Activated T-helper 2 cell treated with anti-CD3 and anti-CD28 coated beads, Interferon-gamma antibody, Interleukin-2, Interleukin-4, amounts not matched to agents 10 μg/mL and 5 μg/mL and 100 μg/mL, durations not matched to agents 14 hours and 24 hours and 36 hours (primary cell): Measurements from ENCODE around the gene ANP32A. TPM values are rescaled to one million over a fixed set of nuclear protein-coding genes. Genes with fewer than 3 reads are reported as not detected.

ENCODE experiments used
- DNase-seq: peaks from one replicate; pipeline ENCODE4 v3.0.0; 2021; ENCODE audit warnings: low spot score
- H3K27ac Mint-ChIP-seq: one replicate; pipeline ENCODE4 v1.8.0; 2021; ENCODE audit warnings: mixed read lengths
- H3K27me3 Mint-ChIP-seq: one replicate; pipeline ENCODE4 v1.8.0; 2021; ENCODE audit warnings: low read depth, mixed read lengths
- H3K36me3 Mint-ChIP-seq: one replicate; pipeline ENCODE4 v1.8.0; 2021; ENCODE audit warnings: low read depth, mixed read lengths
- H3K4me1 Mint-ChIP-seq: one replicate; pipeline ENCODE4 v1.8.0; 2021; ENCODE audit warnings: low read depth, mixed read lengths
- H3K4me3 Mint-ChIP-seq: one replicate; pipeline ENCODE4 v1.8.0; 2021; ENCODE audit warnings: low read depth, mild to moderate bottlenecking, moderate library complexity, mixed read lengths
- H3K9me3 Mint-ChIP-seq: one replicate; pipeline ENCODE4 v1.8.0; 2021; ENCODE audit warnings: mixed read lengths
- intact Hi-C: fragments of 100-400 bp; cut with micrococcal nuclease; formaldehyde crosslinking; loops from one replicate; pipeline ENCODE4 v1.15.1; 2023
- total RNA-seq: library from RNA; stranded (reverse); gene quantifications from 2 replicates; pipeline ENCODE4 v1.2.3, GENCODE V29; 2022

The ANP32A gene
- total RNA-seq, 1 donor from 2014 or later: 259 TPM

DNA sequence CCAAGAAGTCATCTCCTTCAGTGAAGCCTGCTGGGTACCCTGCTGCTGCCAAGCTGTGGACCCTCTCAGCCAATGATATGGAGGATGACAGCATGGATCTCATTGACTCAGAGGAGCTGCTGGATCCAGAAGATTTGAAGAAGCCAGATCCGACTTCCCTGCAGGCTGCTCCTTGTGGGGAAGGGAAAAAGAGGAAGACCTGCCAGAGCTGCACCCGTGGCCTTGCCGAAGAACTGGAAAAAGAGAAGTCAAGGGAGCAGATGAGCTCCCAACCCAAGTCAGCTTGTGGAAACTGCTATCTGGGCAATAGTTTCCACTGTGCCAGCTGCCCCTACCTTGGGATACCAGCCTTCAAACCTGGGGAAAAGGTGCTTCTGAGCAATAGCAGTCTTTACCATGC is 13.7 kb upstream of the ANP32A start:
- no peak overlapping the region for H3K4me3 Mint-ChIP-seq
- DNase-seq: no peak
- H3K4me1 Mint-ChIP-seq: peaks cover 18% of the 10 kb centered on the region
- H3K9me3 Mint-ChIP-seq: peaks cover 15% of the 10 kb centered on the region
- peaks cover 3% of the 10 kb centered on the region for H3K36me3 Mint-ChIP-seq
- no peak overlapping the region for H3K27ac Mint-ChIP-seq
- intact Hi-C loops: no loop called here
- H3K27me3 Mint-ChIP-seq: peaks cover 27% of the 10 kb centered on the region

DNA sequence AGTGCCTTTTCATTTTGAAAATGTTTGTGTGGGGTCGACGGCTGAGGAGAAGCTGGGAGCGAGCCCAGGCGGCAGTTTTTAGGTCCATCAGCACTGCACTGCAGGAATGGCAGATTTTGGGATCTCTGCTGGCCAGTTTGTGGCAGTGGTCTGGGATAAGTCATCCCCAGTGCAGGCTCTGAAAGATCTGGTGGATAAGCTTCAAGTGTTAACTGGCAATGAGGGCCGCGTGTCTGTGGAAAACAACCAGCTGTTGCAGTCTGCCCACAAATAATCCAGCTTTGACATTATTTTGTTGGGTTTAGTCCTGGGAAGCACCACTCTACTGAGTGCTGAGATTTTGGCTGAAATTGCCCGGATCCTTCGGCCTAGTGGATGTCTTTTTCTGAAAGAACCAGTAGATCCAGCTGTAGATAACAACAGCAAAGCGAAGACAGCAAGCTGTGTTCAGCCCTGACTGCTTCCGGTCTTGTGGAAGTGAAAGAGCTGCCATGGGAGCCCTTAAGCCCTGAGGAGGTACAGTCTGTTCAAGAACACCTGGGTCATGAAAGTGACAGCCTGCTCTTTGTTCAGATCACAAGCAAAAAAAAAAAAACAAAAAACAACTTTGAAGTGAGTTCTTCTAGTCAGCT is 13.1 kb upstream of the ANP32A start:
- Mint-ChIP-seq H3K9me3 (peaks cover 15% of the 10 kb centered on the region), H3K36me3 (peaks cover 3% of the 10 kb centered on the region), H3K27ac (no peak overlapping the region), H3K4me1 (peaks cover 18% of the 10 kb centered on the region), H3K27me3 (peaks cover 22% of the 10 kb centered on the region), H3K4me3 (no peak overlapping the region)
- intact Hi-C loops: no loop called here
- peak; percentile 22 for DNase-seq

DNA sequence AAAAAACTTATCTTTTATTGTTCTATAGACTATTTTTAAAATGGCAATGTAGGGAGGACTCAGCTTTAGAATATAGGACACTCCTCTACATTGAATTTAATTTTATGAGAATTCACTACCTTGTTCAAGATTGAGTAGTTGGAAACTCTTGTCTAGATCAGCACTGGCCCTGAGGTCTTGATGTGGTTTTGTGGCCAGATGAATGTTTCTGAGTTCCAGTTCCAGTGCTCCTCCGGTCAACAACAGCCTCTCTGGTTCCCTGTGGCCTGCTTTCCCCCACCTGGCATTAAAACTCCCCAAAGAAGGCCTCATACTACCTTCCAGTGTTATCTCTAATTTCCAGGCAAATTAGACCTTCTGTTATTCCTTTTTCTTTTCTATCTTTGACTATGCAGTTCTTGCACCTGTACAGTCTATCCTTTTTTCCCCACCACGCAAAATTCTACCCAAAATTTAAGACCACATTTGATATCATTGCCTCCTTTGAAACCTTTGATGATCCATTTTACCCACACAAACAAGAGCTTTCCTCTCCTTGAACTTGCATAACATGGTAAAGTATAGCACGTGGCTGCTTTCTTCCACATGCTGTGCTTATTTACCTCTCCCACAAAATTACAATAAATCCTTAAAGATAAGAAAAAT is 9.6 kb upstream of the ANP32A start:
- DNase-seq: no peak
- Mint-ChIP-seq H3K36me3 (no peaks in the 10 kb centered on the region), H3K27ac (no peak overlapping the region), H3K4me1 (peaks cover 18% of the 10 kb centered on the region), H3K4me3 (no peak overlapping the region), H3K27me3 (peaks cover 12% of the 10 kb centered on the region), H3K9me3 (peaks cover under 1% of the 10 kb centered on the region)
- intact Hi-C loops: loop anchor here (2.0 kb wide), 1 partner anchor 39 kb away; no protein-coding TSS in a partner anchor

DNA sequence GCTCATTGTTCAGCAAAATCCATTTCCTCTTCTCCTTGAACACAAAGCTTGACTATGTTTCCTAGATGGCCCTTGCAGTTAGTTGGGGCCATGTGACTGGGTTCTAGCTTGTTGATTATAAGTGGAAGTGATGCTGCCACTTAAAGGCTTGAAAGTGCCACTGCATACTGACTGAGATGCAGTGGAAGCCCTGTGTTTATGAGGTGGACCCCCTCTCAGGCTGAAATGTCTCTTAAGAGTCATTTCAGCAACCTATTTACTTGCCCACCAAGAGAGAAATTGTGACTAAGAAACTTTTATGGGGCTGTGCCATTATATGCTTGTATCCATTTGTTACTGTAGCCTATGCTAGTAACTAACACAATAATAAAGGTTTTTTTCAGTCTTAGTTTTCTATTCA is 8.4 kb upstream of the ANP32A start:
- Mint-ChIP-seq H3K9me3 (no peaks in the 10 kb centered on the region), H3K27ac (no peak overlapping the region), H3K36me3 (no peaks in the 10 kb centered on the region), H3K27me3 (peaks cover 12% of the 10 kb centered on the region), H3K4me3 (no peak overlapping the region), H3K4me1 (peaks cover 15% of the 10 kb centered on the region)
- no peak for DNase-seq
- intact Hi-C loops: loop anchor here (2.0 to 5.0 kb wide), 2 partner anchors 46 to 97 kb away; no protein-coding TSS in a partner anchor

DNA sequence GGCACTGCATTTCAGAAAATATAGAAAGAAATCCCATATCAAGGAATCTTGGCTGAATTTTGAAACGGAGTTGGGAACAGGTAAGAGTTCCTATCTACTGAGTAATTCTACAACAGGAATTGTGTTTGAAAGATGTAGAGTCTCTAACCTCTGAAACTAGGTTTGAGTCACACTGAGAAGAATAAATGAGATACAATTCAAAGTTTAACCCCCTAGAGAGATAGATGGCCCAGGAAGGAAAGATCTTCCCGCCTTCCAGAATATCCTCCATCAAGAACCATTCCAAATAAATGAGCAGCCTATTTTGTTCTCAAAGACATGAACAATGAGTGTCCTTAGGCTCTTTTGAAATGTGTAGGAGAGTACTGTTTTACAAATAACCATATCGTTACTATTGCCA is 2.9 kb upstream of the ANP32A start:
- intact Hi-C loops: loop anchor here (5.0 kb wide), 1 partner anchor 546 kb away; the partner anchor contains the start of gene FEM1B
- peaks cover 5% of the 10 kb centered on the region for H3K27me3 Mint-ChIP-seq
- H3K4me3 Mint-ChIP-seq: no peak overlapping the region
- peaks cover 13% of the 10 kb centered on the region for H3K36me3 Mint-ChIP-seq
- no peak overlapping the region for H3K27ac Mint-ChIP-seq
- H3K4me1 Mint-ChIP-seq: peaks cover 16% of the 10 kb centered on the region
- no peak for DNase-seq
- H3K9me3 Mint-ChIP-seq: no peaks in the 10 kb centered on the region

DNA sequence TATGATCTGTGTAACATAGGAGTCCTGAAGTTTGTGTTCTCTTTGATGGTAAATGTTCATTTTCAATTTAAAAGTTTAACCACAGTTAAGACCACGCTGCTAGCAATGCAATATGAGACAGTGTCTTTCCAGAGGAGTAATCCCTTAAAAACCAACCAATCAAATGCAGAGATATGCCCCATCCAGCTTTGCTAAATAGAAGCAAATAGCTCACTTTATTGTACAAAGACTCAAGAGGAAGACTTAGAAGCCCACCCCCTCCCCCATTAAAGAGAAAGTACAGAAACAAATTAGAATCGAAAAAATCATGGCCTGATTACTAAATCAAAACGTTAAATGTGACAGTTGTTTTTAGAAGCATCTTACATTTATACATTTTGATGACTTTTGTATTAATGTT is 2.1 kb upstream of the ANP32A start:
- Mint-ChIP-seq H3K36me3 (peaks cover 13% of the 10 kb centered on the region), H3K27ac (no peak overlapping the region), H3K4me3 (peak overlapping the region; percentile 9), H3K9me3 (no peaks in the 10 kb centered on the region), H3K4me1 (peaks cover 16% of the 10 kb centered on the region), H3K27me3 (peaks cover 4% of the 10 kb centered on the region)
- intact Hi-C loops: loop anchor here (5.0 kb wide), 1 partner anchor 546 kb away; the partner anchor contains the start of gene FEM1B
- no peak for DNase-seq

DNA sequence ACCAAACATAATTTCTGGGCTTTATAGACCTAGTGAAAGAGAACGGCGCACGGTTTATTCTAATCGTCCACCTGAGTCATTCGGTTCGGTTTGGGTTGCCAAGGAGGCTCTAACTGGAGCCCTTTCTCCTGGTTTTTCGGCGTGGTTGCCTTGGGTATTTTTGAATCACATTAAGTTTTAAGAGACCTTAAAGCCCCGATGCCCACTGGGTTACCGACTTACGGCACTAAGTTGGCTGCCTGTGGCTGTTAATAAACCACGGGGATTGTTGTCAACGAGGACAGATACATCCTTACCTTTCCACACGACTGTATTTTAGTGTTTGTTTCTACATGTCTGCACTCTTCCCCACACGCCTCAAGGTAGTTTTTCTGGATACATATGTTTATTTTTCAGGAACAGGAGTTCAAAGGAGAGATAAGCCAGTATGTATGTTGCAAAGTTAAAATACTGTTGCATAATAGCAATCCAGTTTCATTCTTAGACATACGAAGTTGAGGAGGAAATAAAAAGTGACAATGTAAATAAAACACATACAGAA is 1.2 kb upstream of the ANP32A start:
- peaks cover 19% of the 10 kb centered on the region for H3K4me1 Mint-ChIP-seq
- peak overlapping the region; percentile 46 for H3K27ac Mint-ChIP-seq
- H3K27me3 Mint-ChIP-seq: no peaks in the 10 kb centered on the region
- no peak for DNase-seq
- peak overlapping the region; percentile 100 for H3K4me3 Mint-ChIP-seq
- H3K9me3 Mint-ChIP-seq: no peaks in the 10 kb centered on the region
- peaks cover 16% of the 10 kb centered on the region for H3K36me3 Mint-ChIP-seq
- intact Hi-C loops: loop anchor here (5.0 kb wide), 1 partner anchor 545 kb away; the partner anchor contains the start of gene FEM1B

DNA sequence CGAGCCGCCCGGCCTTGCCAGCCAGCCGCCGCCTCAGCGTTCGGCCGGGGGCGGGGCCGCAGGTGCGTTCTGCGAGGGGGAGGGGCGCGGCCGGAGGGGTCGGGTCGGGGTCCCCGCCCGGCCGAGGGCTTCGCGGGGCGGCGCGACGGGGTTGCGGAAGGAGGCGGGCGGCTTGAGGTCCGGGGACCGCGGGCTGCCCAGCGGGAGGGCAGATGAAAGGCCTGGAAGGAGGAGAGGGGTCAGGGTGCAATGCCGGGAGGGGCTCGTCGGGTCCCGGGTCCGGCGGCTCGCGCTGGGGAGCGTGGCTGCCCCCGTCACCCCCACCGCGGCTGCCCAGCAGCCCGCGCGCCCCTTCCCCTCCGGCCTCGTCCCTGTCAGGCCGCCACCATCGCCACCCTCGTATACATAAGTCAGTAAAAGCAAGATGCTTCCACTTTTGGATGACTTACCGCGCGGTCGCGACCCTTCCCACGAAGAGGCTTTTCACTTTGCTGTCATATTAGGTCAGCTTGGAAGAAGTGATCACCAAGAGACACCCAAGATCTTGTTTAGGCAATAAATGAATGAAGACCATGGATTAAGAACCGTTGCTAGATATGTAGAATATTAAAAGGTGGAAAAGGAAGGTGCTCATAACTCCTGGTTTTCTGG is 620 bp upstream of the ANP32A start:
- H3K9me3 Mint-ChIP-seq: no peaks in the 10 kb centered on the region
- H3K4me3 Mint-ChIP-seq: peak overlapping the region; percentile 100
- H3K4me1 Mint-ChIP-seq: peaks cover 23% of the 10 kb centered on the region
- peak overlapping the region; percentile 46 for H3K27ac Mint-ChIP-seq
- peaks cover 20% of the 10 kb centered on the region for H3K36me3 Mint-ChIP-seq
- no peak for DNase-seq
- intact Hi-C loops: loop anchor here (5.0 kb wide), 1 partner anchor 544 kb away; the partner anchor contains the start of gene FEM1B
- H3K27me3 Mint-ChIP-seq: no peaks in the 10 kb centered on the region

DNA sequence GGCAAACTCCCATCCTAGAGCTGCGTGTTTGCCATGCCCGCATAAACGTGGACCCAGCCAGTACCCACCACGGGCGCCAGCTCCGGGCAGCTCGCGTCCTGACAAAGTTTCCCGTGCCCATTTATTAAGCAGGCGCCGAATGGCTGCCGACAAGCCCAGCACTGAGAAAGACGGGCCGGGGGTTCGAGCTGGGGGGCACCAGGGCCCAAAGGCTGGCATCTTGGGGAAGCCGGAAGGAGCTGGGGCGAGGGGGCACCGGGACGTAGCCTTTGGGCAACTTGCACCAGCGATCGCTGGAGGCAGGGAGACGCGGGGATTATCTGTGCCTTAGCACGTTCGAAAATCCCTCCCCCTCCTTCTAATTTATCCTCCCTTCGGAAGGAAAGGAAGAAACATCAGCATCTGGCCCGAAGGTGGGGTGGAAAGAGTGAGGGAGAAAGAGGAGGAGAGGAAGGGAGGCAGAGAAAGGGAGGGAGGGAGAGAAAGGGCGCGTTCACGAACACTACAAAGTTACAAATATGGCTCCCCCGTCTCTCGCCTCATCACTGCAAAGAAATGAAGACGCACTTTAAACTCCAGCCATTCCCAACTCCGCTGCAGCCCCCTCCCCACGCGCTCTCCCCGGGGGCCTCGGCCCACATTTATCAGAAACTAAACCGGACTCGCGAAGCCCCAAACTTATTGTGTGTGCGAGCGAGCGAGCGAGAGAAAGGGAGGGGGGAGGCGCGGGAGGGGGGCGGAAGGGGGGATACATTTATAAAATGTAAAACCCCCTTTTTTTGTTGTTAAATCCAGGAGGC is 1.0 kb downstream of the ANP32A start:
- intact Hi-C loops: loop anchor here (2.0 to 5.0 kb wide), 2 partner anchors 37 to 542 kb away; partner anchors contain the start of gene FEM1B
- Mint-ChIP-seq H3K36me3 (peaks cover 34% of the 10 kb centered on the region), H3K4me3 (peak overlapping the region; percentile 100), H3K27ac (peak overlapping the region; percentile 100), H3K27me3 (no peaks in the 10 kb centered on the region), H3K4me1 (peaks cover 38% of the 10 kb centered on the region), H3K9me3 (no peaks in the 10 kb centered on the region)
- DNase-seq: peak; percentile 30

DNA sequence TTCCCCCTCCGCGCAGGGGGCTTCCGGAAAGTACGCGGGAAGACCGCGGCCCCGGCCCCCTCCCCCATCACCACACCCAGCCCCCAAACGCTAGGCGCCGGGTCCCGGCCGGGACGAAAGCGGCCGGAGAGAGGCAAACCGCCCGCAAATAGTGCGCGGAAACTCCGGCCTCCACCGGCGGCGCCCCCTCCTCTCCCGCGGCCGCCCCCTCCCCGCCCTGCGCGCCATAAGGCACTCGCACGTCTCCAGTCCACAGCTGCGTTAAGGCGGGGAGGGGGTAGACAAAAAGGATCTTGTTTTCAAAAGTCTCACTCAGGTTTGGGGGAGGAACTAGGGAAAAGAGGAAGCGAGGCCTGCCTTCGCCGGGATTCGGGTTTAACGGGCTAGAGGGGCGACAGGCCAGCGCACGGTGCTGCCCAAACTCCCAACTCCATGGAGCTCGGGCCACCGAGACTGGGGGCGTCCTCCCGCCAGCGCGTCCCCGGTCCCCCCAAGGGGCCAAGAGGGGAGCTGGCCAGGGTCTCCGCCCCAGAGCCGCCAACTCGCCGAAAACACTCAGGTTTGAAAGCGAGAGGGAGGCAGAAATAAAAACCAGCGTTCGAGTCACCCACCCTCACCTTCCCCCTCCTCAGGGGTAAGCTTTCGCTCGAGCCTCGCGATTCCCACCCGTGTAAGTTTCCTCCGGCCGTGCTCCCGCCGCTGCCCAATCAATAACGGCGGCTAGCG is 1.8 kb downstream of the ANP32A start:
- Mint-ChIP-seq H3K27me3 (no peaks in the 10 kb centered on the region), H3K27ac (peak overlapping the region; percentile 100), H3K9me3 (no peaks in the 10 kb centered on the region), H3K4me1 (peaks cover 42% of the 10 kb centered on the region), H3K4me3 (peak overlapping the region; percentile 100), H3K36me3 (peaks cover 38% of the 10 kb centered on the region)
- intact Hi-C loops: loop anchor here (2.0 kb wide), 1 partner anchor 36 kb away; no protein-coding TSS in a partner anchor
- peak; percentile 17 for DNase-seq

DNA sequence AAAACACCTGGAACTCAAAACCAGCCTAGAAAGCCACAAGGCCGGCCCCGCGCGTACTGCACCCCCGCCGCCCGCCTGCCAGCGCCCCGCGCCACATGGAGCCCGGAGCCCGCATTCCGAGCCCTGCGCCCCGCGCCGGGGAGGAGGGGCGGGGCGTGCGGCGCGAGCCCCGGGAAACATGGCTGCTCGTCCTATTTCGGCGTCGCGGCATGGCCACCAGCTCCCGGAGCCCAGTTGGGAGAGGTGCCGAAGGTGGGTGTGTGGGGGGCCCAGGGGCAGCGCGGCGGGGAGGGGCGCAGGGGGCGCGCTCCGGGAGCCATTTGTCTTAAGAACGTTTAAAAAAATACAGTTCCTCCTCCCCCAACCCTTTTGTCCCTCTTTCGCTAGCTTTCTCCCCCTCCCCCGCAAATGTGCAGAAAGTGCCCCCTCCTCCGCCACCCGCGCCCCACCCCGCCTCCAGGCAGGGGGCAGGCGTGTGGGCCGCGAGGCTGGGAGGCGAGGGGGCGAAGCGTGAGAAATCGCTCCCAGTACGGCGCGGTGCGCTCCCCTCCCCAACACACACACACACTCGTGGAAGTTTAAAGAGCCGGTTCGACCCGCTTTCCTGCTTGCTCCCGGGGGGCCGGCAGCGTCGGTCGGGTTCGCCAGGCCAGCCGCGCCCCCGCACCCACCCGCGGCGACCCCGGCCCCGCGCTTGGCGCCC is 2.5 kb downstream of the ANP32A start:
- H3K36me3 Mint-ChIP-seq: peaks cover 40% of the 10 kb centered on the region
- H3K9me3 Mint-ChIP-seq: no peaks in the 10 kb centered on the region
- H3K4me1 Mint-ChIP-seq: peaks cover 43% of the 10 kb centered on the region
- H3K27me3 Mint-ChIP-seq: no peaks in the 10 kb centered on the region
- peak; percentile 64 for DNase-seq
- H3K4me3 Mint-ChIP-seq: peak overlapping the region; percentile 69
- peak overlapping the region; percentile 58 for H3K27ac Mint-ChIP-seq
- intact Hi-C loops: loop anchor here (2.0 kb wide), 1 partner anchor 35 kb away; no protein-coding TSS in a partner anchor
